Measurements from ENCODE around the gene SNAP47.

SNAP47 gene

DNA sequence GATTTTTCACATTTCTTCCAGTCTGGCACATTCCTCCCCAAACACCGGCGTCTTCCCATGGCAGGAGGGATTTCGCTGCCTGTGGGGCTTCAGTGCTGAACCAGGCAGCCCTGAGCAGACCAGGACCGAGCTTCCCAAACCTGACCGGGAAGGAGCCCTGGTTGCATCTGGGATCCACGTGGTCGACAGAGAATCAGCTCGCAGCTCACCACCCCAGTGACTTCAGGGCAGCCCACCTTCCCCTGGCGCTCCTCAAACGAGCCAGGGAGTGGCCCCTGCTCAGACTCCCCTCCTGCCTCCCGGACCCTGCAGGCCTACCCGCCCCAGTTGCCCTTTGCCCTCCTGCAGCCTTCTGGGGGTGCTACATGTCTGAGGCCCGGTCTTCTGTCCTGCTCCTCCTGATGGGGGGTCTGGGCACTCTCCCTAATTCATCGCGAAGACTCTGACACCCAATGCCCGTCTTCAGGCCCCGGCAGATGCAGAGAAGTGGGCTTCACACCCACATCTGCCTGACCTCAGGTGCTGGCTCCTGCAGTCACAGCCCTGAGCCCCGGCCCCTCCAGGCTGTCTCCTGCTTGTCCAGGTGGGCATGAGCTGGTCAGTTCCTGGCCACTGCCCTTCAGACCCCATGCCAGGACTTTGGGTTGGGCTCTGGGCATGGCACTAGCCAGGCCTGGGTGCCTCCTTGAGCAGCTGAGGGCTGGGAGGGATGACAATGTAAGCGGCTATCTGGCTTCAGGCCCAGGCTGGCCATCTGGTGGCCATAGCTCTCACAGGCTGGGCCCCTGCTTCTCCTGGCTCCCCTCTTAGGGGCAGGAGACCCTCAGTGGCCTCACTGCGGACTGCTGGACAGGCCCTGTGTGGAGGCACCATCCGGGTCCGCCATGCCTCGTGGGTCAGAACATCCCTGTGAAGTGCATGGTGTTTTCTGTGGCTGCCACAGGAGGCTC is 54.1 kb downstream of the SNAP47 start:
- peak; percentile 13 for DNase-seq (ENCODE audit: extremely low spot score)
- ChIA-PET POLR2A (interaction anchor here (2.7 kb wide), 1 partner anchor 54 kb away, joined by 10 read pairs; the partner anchor contains the start of genes JMJD4 and SNAP47), CTCF (interaction anchor here (1.2 kb wide), 1 partner anchor 165 kb away, joined by 5 read pairs; no protein-coding TSS in a partner anchor)
- TF ChIP-seq HDGF (IDR thresholded peaks at IDR 0.05; ENCODE audit: borderline replicate concordance): no peak
- TF ChIP-seq TARDBP (IDR thresholded peaks at IDR 0.05): no peak
- TF ChIP-seq SP1 (IDR thresholded peaks at IDR 0.05): no peak
- TF ChIP-seq LEF1 (IDR thresholded peaks at IDR 0.05; ENCODE audit: borderline replicate concordance): no peak

DNA sequence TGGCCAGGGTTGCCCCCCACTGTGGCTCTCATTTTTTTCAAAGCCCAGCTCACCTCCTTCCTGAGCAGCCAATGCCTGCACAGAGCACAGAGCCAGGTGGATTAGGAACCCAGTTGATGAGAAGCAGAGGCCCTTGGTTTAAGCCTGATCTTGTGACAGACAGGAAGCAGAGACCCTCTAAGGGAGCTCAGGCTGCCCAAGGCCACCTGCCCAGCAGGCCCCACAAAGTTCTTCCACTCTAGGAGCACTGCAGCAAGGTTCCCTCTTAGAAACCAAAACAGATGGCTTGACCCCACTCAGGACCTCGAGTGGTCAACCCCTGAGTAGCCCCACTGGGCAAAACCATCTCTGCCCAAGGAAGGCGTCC is 54.8 kb downstream of the SNAP47 start:
- ChIA-PET CTCF (interaction anchor here (1.2 kb wide), 1 partner anchor 164 kb away, joined by 5 read pairs; no protein-coding TSS in a partner anchor), POLR2A (interaction anchor here (2.7 kb wide), 1 partner anchor 55 kb away, joined by 10 read pairs; the partner anchor contains the start of genes JMJD4 and SNAP47)
- no peak for TF ChIP-seq SP1 (IDR thresholded peaks at IDR 0.05)
- no peak for TF ChIP-seq ARNT (IDR thresholded peaks at IDR 0.05)
- no peak for TF ChIP-seq ELF4 (IDR thresholded peaks at IDR 0.05)
- TF ChIP-seq CTBP1 (IDR thresholded peaks at IDR 0.05; ENCODE audit: borderline replicate concordance): no peak
- no peak for TF ChIP-seq LEF1 (IDR thresholded peaks at IDR 0.05; ENCODE audit: borderline replicate concordance)
- no peak for TF ChIP-seq ZNF384 (IDR thresholded peaks at IDR 0.05)
- no peak for TF ChIP-seq FOXM1 (IDR thresholded peaks at IDR 0.05; ENCODE audit: borderline replicate concordance)
- no peak for TF ChIP-seq FOXK2 (IDR thresholded peaks at IDR 0.05)
- TF ChIP-seq TARDBP (IDR thresholded peaks at IDR 0.05): no peak
- no peak for TF ChIP-seq L3MBTL2 (conservative IDR thresholded peaks at IDR 0.05)
- TF ChIP-seq NFRKB (IDR thresholded peaks at IDR 0.05): no peak
- no peak for TF ChIP-seq SUZ12 (IDR thresholded peaks at IDR 0.05)
- TF ChIP-seq, protein P1, sequence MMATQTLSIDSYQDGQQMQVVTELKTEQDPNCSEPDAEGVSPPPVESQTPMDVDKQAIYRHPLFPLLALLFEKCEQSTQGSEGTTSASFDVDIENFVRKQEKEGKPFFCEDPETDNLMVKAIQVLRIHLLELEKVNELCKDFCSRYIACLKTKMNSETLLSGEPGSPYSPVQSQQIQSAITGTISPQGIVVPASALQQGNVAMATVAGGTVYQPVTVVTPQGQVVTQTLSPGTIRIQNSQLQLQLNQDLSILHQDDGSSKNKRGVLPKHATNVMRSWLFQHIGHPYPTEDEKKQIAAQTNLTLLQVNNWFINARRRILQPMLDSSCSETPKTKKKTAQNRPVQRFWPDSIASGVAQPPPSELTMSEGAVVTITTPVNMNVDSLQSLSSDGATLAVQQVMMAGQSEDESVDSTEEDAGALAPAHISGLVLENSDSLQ (IDR thresholded peaks at IDR 0.05): no peak
- TF ChIP-seq BHLHE40 (IDR thresholded peaks at IDR 0.05; ENCODE audit: borderline replicate concordance): no peak
- no peak for TF ChIP-seq FOXA1 (IDR thresholded peaks at IDR 0.05)
- TF ChIP-seq HDGF (IDR thresholded peaks at IDR 0.05; ENCODE audit: borderline replicate concordance): no peak
- no peak for DNase-seq (ENCODE audit: extremely low spot score)

DNA sequence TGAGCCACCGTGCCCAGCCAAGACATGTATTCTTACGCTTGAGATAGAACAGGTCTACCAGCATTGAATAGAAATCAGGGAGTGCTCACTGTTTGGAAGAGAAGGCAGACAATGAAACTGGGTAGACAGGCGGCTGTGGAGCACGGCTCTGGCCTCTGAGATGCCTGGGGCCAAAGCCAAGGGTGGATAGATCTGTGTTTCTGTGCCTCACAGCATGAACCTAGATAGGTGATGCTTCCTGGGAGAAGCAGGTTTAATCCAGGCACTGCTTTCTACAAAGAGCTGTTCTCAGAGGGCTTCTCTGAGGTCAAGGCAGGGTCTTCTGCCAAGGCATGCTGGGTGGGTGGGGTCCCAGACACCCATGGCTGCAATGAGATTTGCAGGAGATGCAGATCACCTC is 55.6 kb downstream of the SNAP47 start:
- ChIA-PET POLR2A (no interaction called here), CTCF (no interaction called here)
- no peak for DNase-seq (ENCODE audit: extremely low spot score)
- no peak for TF ChIP-seq FOXA1 (IDR thresholded peaks at IDR 0.05)
- TF ChIP-seq NFRKB (IDR thresholded peaks at IDR 0.05): no peak
- TF ChIP-seq FOXK2 (IDR thresholded peaks at IDR 0.05): no peak
- no peak for TF ChIP-seq BHLHE40 (IDR thresholded peaks at IDR 0.05; ENCODE audit: borderline replicate concordance)
- no peak for TF ChIP-seq FOXM1 (IDR thresholded peaks at IDR 0.05; ENCODE audit: borderline replicate concordance)
- TF ChIP-seq TARDBP (IDR thresholded peaks at IDR 0.05): no peak
- no peak for TF ChIP-seq L3MBTL2 (conservative IDR thresholded peaks at IDR 0.05)
- no peak for TF ChIP-seq CTBP1 (IDR thresholded peaks at IDR 0.05; ENCODE audit: borderline replicate concordance)
- TF ChIP-seq, protein P1 (IDR thresholded peaks at IDR 0.05): no peak
- no peak for TF ChIP-seq ZNF384 (IDR thresholded peaks at IDR 0.05)
- TF ChIP-seq SUZ12 (IDR thresholded peaks at IDR 0.05): no peak
- no peak for TF ChIP-seq HDGF (IDR thresholded peaks at IDR 0.05; ENCODE audit: borderline replicate concordance)
- no peak for TF ChIP-seq LEF1 (IDR thresholded peaks at IDR 0.05; ENCODE audit: borderline replicate concordance)
- TF ChIP-seq ARNT (IDR thresholded peaks at IDR 0.05): no peak

DNA sequence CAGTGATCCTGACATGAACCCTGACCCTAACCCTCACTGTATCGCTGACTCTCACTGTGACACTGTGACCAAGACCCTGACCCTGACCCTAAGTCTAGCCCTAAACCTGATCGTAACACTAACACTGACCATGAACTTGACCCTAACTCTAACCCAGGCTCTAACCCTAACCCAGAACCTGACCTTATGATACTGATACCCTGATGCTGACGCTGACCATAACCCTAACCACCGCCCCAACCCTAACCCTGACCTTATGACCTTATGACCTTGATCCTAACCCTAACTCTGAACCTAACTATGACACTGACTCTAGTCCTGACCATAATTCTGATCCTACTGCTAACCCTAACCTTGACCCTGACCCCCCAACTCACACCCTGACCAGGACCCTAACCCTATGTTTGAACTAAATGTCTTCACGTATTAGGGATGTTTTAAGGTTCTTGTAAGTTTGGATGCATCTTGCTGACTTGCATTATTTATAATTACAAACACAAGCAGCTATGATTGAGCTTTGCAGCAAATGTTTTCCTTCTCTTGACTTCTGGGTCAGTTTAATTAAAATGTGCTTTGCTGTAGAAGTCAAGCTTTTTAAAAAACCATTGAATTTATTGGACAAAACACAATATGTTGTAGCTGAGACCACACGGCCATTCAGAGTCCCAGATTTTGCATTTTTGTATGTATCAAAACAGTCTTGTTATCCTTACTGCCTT is 56.3 kb downstream of the SNAP47 start:
- ChIA-PET CTCF (no interaction called here), POLR2A (no interaction called here)
- TF ChIP-seq BHLHE40 (IDR thresholded peaks at IDR 0.05; ENCODE audit: borderline replicate concordance) (no peak), LEF1 (IDR thresholded peaks at IDR 0.05; ENCODE audit: borderline replicate concordance) (no peak), TARDBP (IDR thresholded peaks at IDR 0.05) (no peak), FOXM1 (IDR thresholded peaks at IDR 0.05; ENCODE audit: borderline replicate concordance) (no peak), FOXA1 (IDR thresholded peaks at IDR 0.05) (no peak), ELF4 (IDR thresholded peaks at IDR 0.05) (no peak)
- TF ChIP-seq, protein P1 (IDR thresholded peaks at IDR 0.05): no peak
- no peak for DNase-seq (ENCODE audit: extremely low spot score)

DNA sequence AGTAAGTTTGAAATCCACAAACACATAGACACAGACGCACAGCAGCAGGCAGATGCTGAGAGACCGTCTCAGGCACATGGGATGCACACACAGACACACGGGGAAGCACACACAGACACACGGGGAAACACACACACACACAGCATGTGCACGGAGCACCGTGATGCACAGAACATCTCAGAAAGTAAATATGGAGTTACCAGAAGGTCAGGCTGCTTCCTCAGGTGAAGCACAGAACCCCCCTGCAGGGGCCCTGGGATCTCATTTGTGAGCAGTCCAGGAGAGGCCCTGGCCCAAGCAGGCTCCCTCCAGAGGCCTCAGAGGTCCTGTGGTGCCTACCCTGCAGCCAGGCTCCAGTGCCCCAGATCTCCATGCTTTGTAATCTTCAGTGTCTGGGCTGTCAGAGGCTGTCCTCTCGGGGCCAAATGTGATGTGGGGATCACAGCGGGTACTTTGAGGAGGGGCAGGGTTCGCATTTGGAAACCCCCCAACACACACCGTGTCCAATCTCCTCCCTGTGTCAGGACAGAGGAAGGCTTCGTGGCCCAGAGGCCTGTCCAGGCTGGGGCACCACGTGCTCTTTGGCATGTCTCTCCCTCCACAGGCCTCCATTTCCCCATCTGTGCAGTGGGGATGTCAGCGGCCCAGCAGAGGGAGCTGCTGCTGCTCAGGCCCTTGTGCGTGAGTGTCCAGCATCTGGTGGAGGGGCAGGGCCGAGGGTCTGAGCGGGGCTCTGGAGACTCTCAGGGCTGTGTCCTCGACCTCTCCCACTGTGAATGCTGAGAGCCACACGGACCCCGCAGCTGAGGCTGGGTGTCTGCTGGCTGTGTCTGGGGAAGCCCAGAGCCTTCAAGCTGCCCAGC is 57.2 kb downstream of the SNAP47 start:
- no peak for TF ChIP-seq SP1 (IDR thresholded peaks at IDR 0.05)
- TF ChIP-seq FOXM1 (IDR thresholded peaks at IDR 0.05; ENCODE audit: borderline replicate concordance): no peak
- TF ChIP-seq L3MBTL2 (conservative IDR thresholded peaks at IDR 0.05): no peak
- no peak for TF ChIP-seq ELF4 (IDR thresholded peaks at IDR 0.05)
- CTCF ChIA-PET: no interaction called here
- POLR2A ChIA-PET: no interaction called here
- DNase-seq (ENCODE audit: extremely low spot score): peak; percentile 7

Data from HEK293T (cell line).